GM18870 (cell line): ENCODE results near the gene HAGH.
"Not testable (repeated sequence)": the region's sequence is repeated elsewhere in the genome, so short reads cannot be mapped to it uniquely, and the experiment has no call there.

Source experiments
- ATAC-seq: cut with Tn5 transposase; IDR thresholded peaks from one replicate; pipeline ENCODE4 v1.9.1; 2021; ENCODE audit warnings: moderate library complexity; ENCODE audit not compliant: unreplicated experiment

Gene HAGH

DNA sequence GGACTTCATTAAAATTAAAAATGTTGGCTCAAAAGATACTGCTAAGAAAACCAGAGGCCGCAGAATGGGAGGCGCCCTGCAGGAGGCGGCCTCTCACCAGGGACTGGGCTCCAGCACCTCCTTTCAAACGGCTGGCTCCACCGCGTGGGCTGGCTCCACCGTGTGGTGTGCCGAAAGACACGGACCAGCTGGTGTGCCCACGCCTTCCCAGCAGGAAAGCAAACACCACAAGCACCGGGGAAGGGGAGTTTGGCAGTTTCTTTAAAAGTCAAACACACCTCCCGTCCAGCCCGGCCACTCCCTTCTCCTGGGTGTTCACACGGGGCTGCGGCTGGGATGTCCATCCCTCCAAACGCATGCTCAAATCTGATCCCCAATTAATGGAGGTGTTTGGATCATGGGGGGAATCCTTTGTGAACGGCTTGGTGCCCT lies 13.9 kb downstream of the HAGH start:
- ATAC-seq = no peak

DNA sequence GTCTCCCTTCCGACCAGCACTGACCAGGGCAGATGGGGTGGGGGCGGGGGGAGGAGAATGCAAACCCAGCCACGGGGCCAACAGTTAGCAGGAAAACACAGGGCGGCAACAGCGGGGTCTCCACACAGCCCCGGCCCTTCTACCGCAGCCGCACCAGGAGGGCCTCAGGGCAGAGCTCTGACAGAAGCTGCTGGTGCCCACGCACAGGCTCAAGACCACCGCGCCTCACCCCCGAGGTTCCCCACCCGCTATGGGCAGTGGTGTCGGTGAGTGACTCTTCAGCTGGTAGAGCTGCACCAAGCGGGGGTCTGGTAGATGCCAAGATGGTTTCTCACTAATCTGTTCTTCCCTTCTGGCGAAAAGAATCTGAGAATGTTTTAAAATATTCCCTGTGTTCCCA lies 16.1 kb downstream of the HAGH start:
- ATAC-seq = no peak

DNA sequence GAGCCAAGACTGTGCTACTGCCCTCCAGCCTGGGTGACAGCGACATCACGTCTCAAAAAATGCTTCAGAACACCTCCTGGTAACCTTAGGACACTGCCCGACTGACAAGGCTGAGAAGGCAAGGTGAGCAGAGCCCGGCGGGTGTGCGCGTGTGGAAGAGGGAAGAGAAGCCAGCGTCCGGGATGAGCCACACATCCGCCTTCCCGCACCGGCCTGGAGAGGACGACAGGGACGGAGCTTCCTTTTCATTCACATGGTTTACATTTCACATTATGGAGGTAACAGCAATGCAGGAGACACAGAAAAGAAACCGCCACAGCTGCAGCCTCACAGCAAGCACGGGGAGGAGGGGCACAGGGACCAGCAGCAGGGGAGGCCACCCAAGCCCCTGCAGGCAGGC lies 16.5 kb downstream of the HAGH start:
- no peak for ATAC-seq

DNA sequence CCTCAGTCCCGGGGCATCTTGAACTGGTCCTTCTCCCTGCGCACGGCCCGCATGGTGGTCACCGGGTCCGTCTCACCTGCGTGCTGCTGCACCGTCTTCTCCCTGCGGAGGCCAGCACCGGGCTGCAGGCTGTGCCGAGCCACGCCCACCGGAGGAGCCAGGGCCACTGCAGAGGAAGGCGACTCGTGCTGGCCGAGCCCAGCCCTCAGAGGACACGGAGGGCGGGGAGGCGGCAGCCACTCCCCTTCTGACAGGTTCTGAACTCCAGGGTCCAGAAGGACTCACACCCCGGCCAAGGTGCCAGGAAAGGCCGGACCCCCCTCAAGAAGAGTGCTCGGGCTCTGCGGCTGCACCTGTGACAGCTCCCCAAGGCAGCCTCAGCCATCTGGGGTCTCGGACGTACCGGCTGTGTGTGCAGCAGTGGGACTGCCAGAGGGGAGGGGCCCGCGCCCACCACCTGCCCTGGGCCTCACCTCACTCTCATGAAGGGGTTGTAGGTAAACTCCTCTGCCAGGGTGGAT lies 17.3 kb downstream of the HAGH start:
- ATAC-seq = no peak

DNA sequence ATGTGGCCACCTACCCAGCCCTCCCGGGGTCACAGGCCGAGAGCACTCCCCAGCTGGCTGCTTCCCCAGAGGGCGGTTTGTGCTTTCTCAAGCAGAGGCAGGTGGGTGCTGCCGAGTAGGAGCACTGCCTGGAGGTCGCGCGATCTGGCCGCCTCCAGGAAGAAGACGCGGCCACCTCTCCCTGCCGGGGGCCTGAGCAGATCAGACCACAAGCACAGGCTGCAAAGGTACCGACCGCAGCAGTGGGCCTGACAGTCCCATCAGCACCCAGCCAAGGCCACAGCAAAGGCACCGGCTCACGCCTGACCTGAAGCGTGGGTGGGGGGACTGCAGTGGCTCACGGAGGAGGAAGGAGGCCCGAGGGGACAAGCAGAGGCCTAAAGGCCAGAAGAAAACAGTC lies 17.9 kb downstream of the HAGH start:
- ATAC-seq = no peak

DNA sequence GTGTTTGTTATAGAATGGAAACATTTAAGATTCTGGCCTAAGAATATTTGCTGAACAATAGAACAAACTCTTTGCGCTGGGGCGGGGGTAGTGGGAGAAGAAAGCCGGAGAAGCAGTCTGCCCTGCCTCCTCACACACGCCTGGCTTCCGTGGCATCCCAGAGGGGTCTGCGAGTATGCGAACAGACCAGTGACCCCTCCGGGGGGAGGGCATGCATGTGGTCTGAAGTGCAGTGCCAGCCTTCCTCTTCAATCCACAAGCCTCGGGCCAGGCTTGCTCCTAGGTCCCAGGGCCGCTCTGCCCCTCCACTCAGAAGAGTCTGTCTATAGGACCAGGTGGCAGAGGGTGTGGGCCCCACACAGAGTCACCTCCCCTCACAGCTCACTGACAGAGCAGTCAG lies 19.0 kb downstream of the HAGH start:
- no peak for ATAC-seq

DNA sequence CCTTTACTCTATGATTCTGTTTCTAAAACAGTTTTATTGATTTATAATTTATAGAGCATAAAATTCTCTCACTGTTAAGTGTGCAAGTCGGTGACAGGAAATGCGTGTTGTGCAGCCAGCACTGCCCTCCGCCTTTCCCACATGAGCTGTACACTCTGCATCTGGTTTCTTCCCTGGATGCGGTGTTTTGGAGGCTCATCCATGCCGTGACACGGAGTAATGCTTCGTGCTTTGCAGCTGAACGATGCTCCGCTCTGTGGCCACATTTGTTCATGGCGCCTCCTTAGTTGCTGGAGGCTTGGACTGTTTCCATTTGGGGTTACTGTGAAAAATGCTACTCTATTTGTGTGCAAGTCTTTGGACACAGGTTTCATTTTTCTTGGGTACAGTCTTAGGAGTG lies 25.9 kb downstream of the HAGH start:
- no peak for ATAC-seq

DNA sequence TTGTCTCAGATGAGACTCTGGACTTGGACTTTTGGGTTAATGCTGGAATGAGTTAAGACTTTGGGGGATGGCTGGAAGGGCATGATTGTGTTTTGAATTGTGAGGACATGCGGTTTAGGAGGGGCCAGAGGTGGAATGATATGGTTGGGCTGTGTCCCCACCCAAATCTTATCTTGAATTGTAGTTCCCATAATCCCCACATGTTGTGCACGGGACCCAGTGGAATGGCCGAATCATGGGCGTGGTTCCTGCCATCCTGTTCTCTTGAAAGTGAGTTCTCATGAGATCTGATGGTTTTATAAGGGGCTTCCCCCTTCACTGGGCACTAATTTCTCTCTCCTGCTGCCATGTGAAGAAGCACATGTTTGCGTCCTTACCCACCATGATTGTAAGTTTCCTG lies 27.4 kb downstream of the HAGH start:
- not testable (repeated sequence) for ATAC-seq

DNA sequence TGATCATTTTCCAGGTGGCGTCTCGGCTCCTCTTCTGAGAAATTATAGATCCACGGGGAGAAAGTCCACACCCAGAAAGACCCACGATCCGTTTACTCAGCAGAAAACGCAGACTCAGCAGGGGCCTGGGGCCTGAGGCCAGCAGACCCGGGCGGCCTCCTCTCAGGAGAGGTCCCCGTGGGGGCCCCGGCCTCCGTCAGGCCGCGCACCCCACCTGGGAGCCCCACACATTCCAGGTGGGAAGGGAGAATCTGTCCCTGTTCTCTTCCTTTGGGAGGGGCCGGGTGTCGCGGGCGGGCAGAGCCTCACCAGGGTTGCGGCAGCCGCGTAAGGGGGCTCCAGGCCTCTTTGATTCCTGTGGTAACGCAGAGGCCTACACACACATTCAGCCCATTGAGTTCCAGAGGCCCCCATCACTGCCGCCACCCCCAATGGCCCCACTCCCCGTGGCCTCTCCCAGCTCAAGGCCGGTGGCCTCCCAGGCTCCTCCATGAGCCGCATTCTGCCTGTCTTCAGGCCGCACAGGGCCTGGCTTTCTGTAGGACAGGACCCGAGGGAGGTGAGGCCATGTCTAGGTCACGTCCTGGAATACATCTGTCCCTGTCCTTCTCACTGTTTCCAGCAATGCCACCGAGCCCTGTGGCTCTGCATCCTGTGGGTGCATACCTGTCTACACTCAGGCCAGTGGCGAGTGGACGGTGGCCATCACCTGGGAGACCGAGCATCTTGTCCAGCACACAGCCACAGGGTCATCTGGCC lies 31.5 kb downstream of the HAGH start:
- ATAC-seq = no peak

DNA sequence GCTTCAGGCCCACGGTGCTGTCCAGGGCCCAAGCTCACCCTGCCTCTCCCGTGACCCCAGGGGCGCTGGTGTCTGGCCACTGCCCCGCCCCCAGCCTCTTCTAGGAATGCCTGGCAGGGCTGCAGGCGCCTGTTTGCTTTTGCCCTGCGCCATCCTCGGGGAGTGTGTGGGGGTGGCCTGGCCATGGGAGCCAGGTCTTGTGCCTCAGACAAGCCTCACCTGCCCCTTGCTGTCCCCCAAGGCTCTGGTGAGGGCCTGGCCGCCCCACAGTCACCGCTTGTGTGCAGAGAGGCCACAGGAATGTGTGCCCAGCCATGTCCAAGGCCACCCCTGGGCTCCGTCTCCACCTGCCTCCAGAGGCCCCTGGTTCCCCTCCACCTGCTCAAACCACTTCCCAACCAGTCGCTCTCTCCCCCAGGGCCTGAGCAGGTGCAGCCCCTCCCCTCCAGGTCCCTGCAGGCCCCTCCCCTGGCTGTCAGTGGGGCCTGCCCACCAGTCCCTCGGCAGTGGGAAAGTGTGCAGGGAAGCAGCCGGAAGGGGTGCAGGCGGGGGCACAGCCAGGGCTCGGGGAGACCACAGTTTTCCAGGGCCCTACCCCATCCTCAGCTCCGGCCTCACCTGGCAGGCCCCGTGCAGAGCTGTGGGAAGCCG lies 32.3 kb downstream of the HAGH start:
- no peak for ATAC-seq

DNA sequence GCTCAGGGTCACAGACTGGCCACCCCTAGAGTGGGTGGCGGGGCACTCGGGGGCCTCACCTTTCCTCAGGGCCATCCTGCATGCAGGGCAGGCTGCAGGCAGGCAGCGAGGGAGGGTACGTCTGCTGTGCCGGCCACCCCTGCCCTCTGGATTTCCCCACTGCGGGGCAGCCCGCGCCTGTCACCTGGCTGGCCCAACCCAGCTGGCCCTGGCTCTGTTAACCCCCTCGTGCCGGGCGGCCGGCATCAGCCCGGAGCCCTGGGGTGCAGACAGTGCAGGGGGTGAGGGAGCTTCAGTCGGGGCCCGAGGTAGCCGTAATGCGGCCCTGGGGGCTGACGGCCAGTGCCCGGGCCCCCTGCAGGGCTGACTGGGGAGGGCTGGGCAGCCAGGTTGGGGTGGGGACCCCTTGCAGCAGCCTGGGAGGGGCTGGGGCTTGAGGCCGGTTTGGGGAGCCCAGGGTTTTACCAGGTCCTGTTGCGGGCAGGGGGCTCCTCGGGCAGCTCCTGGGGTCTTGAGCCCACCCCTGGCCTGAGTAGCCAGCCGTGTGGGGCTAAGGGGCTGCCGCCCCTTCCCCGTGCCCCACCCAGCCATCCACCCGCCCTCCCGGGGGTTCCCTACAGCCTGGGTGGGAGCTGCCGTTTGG lies 32.9 kb downstream of the HAGH start, which contains the start of gene IGFALS:
Gene IGFALS, minus strand, starts transcription at position 128 of the 643 bp plus-strand sequence. Its CDS starts 53 bp downstream, at position 75.
- no peak for ATAC-seq

DNA sequence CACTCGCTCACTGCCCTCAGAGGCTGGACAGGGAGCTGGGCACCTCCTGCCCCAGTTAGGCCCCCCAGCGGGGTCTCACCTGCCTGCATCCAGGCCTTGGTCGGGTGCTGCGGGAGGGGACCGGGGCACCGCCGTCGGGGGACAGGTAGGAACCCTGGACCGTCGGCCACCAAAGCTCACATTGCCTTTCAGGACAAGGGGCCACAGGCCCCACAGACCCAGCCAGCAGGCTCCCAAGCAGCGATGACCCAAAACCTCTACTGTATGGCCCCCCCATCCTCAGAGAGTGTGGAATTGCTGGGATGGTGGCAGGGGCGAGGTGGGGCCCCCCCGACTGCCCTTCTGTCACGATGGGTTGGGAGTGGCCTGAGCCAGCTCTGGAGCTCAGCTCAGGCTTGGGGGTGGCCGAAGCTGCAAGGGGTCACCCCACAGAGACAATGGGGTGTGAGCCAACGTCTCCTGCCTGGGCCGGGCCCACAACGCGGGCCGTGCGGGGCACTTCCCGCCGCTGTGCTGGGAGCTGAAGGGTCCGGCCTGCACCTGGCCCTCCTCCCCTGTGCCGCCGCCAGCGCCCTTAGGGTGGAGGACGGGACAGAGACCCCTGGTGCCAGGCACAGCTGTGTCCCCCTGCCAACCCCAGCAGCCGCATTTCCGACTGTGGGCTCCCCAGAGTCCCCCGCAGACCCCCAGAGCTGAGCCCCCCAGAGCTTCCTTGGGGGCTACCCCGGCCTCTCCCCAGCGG lies 33.6 kb downstream of the HAGH start:
- no peak for ATAC-seq

DNA sequence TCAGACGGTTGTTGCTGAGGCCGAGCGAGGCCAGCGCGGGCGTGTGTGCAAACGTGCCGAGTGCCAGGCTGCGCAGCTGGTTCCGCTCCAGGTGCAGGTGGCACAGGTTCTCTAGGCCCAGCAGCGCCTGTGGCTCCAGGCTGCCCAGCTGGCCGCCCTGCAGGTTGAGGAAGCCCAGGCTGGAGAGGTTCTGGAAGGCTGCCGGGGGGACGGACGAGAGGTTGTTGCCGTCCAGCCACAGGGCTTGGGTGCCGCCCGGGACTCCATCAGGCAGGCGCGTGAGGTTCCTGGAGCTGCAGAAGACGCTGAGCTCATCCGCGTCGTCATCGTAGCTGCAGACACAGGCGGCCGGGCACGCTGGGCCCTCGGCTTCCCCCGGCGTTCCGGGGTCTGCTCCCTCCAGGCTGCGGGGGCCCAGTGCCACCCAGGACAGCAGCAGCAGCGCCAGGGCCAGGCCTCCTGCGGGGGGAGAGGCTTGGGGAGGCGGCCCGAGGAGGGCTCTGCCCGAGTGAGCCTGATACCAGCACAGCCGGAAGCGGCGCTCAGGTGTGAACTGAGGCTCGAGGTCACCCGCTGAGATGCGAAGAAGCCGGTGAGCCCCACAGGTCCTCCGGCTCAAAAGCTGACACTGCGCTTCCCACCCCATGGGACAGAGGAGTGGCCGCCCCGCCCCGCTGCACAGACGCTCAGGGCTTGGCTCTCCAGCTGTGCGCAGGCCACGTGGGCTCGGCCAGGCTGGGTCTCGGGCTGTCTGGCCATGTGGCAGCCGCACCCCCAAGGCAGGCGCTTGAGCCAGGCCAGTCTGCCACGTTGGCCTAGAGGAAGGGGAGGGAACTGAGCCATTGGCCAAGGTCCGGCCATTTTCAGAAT lies 34.4 kb downstream of the HAGH start:
- no peak for ATAC-seq

DNA sequence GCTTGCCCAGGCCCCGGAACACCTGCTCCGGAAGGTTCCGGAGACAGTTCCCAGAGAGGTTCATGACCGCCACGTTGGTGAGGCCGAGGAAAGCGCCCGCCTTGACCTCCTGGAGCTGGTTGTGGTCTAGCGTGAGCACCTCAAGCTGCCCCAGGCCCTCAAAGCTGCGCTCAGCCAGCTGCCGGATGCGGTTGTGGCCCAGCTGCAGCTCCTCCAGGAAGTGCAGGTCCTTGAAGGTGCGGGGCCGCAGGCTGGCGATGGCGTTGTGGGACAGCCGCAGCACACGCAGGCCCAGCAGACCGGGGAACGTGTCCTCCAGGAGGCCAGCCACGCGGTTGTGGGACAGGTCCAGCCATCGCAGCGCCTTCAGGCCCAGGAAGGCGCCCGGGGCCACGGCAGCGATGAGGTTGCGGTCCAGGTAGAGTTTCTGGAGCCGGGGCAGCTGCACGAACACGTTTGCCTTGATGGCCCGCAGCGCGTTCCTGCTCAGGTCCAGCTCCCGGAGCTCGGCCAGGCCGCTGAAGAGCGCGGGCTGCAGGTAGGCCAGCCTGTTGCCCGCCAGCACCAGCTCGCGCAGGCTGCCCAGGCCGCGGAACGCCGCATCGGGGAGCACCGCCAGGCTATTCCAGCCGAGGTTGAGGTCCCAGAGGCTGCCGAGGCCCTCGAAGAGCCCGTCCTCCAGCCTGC lies 35.2 kb downstream of the HAGH start:
- ATAC-seq = no peak

DNA sequence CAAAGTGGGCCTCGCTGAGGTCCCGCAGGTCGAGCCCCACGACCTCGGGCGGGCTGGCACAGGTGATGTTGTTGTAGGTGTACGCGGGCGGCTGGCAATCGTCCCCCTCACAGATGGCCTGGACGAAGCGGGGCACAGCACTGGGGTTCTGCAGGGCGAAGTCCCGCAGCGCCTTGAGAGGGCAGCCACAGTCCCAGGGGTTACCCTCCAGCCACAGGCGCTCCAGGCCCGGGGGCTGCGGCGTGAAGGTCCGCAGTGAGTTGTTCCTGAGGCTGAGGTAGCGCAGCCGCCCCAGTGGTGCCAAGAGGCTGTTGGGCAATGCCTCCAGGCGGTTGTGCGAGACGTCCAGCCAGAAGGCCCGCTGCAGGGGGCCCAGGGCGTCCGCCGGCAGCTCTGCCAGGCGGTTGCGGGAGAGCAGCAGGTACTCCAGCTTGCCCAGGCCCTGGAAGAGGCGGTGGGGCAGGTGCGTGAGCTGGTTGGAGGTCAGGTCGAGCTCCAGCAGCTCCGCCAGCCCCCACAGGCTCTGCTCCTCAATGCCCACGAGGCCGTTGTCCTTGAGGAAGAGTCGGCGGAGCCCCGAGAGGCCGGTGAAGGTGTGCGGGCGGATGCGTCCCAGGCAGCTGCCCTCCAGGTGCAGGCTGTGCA lies 35.9 kb downstream of the HAGH start:
- no peak for ATAC-seq

DNA sequence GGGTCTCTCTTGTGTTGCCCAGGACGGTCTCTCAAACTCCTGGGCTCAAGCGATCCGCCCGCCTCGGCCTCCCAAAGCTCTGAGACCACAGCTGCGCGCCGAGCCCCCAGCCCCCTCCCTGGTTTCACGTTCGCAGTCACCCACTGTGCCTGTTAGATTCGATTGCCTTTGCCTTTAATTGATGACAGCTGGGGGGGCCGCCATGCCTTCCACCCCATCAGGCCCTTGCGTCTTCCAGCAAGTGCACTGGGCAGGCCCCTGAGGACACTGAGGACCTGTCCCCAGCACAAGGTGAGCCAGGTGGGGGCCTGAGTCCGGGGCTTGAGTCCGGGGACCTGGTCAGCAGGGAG lies 36.4 kb downstream of the HAGH start:
- no peak for ATAC-seq

DNA sequence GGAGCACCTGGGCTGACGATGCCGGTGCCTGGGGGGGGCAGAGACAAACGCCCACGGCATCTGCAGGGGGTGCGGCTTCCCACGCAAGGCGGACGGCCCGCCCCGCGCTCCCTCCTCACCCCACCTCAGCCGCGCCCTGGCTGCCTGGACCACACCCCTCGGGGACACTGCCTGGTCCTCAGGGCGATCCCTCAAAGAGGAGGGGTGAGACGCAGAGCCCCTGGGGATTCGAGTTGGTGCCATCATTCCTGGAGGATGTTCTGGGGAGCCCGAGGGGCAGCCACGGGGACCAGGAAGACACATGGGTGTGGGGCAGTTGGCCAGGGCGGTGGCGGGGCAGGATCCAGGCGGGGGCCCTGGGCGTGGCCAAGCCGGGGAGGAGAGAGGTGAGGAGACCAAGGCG lies 37.0 kb downstream of the HAGH start:
- ATAC-seq = no peak

DNA sequence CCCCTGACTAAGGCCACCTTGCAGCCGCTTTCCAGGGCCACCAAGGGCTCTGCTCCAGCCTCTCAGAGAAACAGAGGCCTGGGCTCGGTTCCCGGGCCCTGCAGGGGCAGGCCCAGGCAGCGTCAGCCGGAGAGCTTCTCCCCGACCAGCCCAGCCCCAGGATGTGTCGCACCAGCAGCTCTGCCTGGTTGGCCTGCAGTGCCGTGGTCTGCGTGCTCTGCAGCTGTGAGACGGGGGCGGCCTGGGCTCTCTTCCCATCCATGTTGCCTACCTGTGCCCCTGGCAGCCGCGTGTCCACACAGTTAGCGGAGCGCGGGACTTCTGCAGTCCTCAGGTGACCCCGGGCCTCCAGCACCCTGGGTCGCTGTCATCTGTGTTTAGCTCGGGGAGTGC lies 37.9 kb downstream of the HAGH start:
- ATAC-seq = no peak

DNA sequence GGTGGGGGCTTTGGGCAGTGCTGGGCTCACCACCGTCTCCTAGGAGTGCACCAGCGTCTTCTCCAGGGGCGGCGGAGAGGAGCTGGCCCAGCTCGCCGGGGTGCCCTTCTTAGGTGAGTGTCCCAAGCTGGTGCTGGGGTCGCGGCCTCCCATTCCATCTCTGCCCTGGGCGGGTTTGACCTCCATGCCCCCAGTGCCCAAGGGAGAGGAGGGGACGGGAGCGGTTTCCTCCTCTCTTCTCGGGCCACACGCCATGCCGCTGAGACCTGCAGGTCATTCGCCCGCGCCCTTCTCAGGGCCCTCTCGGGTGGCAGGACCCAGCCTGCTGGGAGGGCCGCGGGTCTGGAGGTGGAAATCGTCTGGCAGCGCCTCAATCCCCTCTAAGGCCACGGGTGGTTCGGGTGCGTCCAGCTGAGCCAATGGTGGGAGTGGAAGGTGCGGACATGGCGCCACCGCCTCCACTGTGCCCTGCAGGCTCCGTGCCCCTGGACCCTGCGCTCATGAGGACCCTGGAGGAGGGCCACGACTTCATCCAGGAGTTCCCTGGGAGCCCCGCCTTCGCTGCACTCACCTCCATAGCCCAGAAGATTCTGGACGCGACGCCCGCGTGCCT lies 38.4 kb downstream of the HAGH start:
- ATAC-seq = no peak
